SK-N-DZ (cell line): ENCODE measurements around the gene CFAP20DC.
"Not testable (repeated sequence)": the region's sequence is repeated elsewhere in the genome, so short reads cannot be mapped to it uniquely, and the experiment has no call there.

Experiments
- DNase-seq: peaks from one replicate; pipeline ENCODE4 v3.0.0-alpha.2; 2015; ENCODE audit warnings: low spot score

Gene CFAP20DC

GRCh38 chr3:59023612-59024011, 26.2 kb downstream of the CFAP20DC start:
- DNase-seq = no peak

- DNase-seq = no peak
Measured at GRCh38 chr3:59017617-59017984, 32.2 kb downstream of the CFAP20DC start.

GRCh38 chr3:59016930-59017616, 32.8 kb downstream of the CFAP20DC start:
- DNase-seq = no peak

DNA sequence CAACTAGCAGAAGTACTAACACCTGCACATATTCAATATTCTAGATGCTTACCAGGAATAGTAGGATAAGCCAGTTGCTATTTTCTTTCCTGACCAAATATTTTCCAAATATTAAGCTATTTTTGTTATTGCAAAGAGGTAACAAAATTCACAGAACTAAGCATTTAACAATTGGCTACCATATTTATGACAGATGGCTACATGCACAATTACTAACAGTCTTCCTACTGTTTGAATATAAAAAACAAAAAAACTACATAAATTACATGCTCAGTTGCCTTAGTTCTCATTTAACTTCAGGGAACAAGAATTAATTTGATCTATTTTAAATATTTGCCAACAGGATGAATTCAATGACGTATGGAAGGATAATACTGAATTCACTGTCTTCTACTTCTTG, 36.2 kb downstream of the CFAP20DC start:
- DNase-seq = no peak

GRCh38 chr3:59006634-59007517, 42.9 kb downstream of the CFAP20DC start:
- DNase-seq = no peak

- DNase-seq = no peak
Measured at GRCh38 chr3:59001675-59002074, 48.1 kb downstream of the CFAP20DC start.

DNA sequence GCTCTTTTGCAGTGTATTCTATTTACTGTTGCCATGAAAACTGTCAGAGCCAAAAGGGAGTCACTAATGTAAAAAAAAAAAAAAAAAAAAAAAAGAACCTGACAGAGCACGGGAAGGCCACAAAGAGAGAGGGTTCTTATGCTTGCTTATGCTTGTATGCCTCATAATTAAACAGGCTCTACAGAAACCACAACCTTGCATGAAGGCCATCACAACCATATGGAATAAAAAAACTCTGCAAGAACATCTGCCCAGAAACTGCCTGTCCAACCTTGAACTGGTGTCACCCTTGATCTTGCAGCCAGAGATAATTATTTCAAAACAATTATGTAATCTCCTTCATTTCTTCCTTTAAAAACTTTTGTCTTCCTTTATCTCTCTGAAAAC, 50.1 kb downstream of the CFAP20DC start:
- DNase-seq = no peak

DNA sequence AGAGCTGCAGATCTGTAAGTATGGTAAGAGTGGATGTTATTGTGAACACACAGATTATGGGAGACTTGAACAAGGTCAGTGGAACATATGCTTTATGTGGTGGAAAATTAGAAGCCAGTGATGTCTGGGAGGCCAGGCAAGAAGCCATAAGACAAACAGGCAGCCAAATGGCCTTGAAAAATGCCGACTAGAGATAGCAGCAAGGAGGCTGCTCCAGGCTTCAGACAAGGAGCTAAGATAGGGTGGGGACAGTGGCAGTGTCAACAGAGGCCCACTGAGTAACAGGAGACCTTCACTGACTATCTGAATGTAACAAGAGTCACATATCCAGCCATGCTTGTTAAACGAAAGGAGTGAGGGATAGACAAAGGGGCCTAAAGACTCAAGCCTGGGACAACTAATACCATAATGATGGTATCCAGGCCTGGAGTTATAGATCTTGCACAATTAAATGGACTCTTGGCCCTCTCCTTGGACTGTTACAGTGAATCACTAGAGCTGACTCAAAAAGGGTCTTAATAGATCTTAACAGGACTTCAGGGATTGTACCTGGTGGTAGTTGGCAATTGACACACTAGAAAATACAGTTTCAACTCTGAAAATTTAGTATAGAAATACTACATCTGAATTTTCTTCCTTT, 50.6 kb downstream of the CFAP20DC start:
- DNase-seq = no peak

DNA sequence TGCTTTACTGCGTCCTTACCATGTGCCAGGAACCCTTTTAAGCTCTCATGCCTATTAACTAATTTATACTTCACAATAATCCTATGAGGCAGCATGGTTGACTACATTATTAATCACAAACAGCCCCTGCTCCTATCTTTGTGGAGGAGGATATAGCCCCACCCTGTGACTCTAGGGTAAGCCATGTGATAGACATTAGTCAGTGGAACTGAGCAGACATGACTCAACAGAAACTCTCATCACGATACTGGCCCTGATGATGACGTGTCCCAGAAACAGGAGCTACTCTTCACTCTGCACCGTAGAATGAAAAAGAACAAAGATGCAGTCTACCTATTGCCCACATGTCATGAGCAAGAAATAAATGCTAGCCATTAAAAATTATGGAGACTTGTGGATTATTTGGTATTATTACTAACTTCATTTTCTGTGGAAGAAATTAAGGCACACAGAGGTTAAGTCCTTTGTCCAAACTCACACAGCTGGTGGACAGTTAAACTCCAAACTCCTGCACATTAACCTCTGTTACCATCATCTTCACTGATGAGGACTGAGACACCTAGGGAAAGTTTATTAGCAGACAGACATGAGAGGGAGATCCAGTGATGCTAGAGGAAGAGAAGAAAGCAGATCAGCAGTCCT, 51.2 kb downstream of the CFAP20DC start:
- DNase-seq = no peak

GRCh38 chr3:58996730-58997129, 53.1 kb downstream of the CFAP20DC start:
- DNase-seq = no peak

- peak; percentile 60 for DNase-seq
Measured at GRCh38 chr3:58994746-58995330, 55.0 kb downstream of the CFAP20DC start.

DNA sequence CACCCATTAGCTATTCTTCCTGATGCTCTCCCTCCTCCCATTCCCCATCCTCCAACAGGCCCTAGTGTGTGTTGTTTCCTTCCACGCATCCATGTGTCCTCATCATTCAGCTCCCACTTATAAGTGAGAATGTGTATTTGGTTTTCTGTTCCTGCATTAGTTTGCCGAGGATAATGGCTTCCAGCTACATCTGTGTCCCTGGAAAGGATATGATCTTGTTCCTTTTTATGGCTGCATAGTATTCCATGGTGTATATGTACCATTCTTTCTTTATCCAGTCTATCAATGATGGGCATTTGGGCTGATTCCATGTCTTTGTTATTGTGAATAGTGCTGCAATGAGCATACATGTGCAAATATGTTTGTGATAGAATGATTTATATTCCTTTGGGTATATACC, 56.3 kb downstream of the CFAP20DC start:
- no peak for DNase-seq

DNA sequence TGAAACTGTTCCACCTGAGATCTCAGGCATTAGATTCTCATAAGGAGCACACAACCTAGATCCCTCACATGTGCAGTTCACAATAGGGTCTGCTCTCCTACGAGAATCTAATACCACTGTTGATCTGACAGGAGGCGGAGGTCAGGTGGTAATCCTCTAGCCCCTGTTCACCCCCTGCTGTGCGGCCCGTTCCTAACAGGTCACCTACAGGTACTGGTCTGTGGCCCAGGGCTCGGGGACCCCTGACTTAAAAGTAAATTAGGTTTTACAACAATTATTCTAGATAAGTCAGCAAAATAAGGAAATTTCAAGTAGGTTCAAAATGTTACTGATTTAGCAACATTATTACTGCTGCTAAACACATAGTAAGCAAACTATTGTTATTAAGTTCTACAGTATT, 58.2 kb downstream of the CFAP20DC start:
- no peak for DNase-seq

GRCh38 chr3:58991026-58991425, 58.8 kb downstream of the CFAP20DC start:
- no peak for DNase-seq

GRCh38 chr3:58989955-58990354, 59.9 kb downstream of the CFAP20DC start:
- no peak for DNase-seq

DNA sequence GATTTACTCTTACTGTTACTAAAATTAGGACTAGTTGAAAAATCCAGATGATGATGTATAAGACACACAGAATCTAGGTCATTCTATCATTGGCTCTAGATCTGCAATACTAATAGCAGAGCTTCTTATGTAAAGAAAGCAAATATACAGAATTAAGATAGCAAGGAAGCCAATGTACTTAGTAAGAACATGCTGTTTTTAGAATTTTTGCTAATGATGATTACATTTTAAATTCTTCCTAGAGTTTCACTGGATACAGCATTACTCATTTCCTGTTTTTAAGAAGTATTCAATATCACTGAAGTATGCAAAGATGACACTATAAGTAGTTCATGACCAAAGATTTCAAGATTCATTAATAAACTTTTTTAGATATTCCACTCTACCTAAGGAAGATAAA, 60.7 kb downstream of the CFAP20DC start:
- DNase-seq = no peak

DNA sequence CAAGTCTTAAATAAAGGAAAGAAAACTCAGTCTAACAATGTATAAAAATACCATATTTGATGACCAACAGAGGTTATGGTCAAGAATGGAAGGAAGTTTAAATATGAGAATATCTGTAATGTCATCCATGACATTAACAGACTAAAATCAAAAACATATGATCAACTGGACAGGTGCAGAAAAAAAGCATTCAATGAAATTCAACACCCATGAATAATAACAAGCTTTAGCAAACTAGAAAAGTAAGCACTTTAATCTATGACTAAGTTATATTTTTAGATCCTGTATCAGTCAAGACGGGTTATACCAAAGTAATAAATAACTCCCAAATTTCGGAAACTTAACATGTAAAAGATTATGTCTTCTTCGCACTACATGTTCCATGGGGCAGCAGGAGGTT, 61.8 kb downstream of the CFAP20DC start:
- DNase-seq = no peak

DNA sequence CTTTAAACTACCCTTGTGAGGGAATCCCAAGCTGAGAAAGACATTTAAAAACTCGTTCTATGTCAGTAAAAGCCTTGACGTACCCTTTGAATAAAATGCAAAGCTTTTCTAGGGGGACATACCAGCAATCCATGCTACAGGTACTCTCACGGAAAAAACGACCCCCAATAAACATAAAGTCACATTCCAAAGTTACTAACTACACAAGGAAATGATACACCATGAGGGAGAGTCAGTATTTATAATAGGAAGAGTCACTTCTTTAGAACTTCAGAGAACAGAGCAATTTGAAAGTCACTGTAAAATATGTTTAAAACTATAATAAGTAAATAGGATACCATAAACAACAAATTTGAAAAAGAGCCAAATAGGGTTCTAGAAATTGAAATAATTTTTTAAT, 63.2 kb downstream of the CFAP20DC start:
- no peak for DNase-seq

- DNase-seq = no peak
Measured at GRCh38 chr3:58979840-58980239, 70.0 kb downstream of the CFAP20DC start.

GRCh38 chr3:58973796-58974195, 76.0 kb downstream of the CFAP20DC start:
- DNase-seq = no peak

- DNase-seq = not testable (repeated sequence)
Measured at GRCh38 chr3:58967866-58968265, 82.0 kb downstream of the CFAP20DC start.

GRCh38 chr3:58965865-58966264, 84.0 kb downstream of the CFAP20DC start:
- no peak for DNase-seq
